T-helper 1 cell treated with Interleukin-12 subunit alpha and Interleukin-12 subunit beta and Interleukin-4 antibody, amounts not matched to agents 30 ng/mL and 1 ng/mL, for 36 hours (primary cell): ENCODE data around the gene ZNF99. TPM values are rescaled to one million over a fixed set of nuclear protein-coding genes. Genes with fewer than 3 reads are reported as not detected.
"Not testable (repeated sequence)": the region's sequence is repeated elsewhere in the genome, so short reads cannot be mapped to it uniquely, and the experiment has no call there.

Source experiments
- intact Hi-C: fragments of 100-400 bp; cut with micrococcal nuclease; formaldehyde crosslinking; loops from one replicate; pipeline ENCODE4 v1.15.1; 2024
- total RNA-seq: library from RNA; stranded (reverse); gene quantifications from 2 replicates; pipeline ENCODE4 v1.2.3, GENCODE V29; 2022

The ZNF99 gene
- total RNA-seq: not detected in 2 replicates

GRCh38 chr19:22783651-22784410 lies at the start of gene ZNF99:
ZNF99 (minus strand) TSS chr19:22784151; CDS start chr19:22784016, 135 bp downstream.
- intact Hi-C loops: no loop called here

GRCh38 chr19:22832031-22832762 lies 48.2 kb upstream of the ZNF99 start, which contains the start of gene ZNF723:
ZNF723 (plus strand) TSS chr19:22832291; CDS start chr19:22832380, 89 bp downstream.
- intact Hi-C loops: no loop called here

DNA sequence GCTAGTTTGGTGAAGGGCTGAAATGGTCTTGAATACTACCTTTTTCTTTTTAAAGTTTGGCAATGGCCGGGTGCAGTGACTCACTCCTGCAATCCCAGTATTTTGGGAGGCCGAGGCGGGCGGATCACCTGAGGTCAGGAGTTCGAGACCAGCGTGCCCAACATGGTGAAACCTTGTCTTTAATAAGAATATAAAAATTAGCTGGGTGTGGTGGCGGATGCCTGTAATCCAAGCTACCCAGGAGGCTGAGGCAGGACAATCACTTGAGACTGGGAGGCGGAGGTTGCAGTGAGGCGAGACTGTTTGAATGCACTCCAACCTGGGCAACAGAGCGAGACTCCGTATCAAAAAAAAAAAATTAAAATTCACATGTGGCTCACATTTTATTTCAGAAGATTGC lies 47.3 kb upstream of the ZNF99 start:
- intact Hi-C loops: no loop called here

- intact Hi-C loops: no loop called here
Observed at GRCh38 chr19:22814124-22814523, 30.2 kb upstream of the ZNF99 start.

DNA sequence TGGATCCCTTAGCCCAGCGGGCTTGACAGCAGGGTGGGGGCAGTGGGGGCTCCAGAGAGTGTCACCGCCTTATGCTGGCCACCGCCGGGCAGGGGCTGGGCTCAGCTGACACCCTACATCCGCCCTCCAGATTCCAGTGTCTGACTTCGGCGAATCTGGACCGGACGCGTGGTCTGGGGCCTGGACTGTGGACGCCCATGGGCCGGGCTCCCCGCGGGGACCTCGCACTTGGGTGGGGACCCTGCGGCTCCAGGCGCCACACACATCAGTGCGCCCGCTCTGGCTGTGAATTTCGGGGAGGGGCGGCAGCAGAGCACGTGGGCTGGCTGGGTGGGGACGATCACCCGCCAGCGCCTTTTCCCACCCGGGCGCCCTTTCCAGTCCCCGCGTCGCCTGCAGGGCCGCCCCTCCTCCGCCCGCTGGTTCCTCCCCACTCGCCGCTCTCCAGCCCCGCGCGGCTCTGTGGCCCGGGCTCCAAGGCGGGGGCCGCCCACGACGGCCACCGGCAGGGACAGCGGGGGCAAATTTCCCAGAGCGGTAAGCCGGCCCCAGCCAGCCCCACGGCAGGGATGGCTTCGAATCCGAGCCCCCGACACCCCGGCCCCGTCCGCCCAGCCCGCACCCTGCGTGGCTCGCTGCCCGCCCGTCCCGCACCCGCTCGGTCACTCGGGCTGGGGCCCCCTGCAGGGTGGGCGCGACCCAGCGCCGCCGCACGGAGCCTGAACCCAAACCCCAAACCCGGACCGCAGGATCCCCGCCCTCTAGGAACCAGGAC lies 23.3 kb upstream of the ZNF99 start:
- intact Hi-C loops: no loop called here

DNA sequence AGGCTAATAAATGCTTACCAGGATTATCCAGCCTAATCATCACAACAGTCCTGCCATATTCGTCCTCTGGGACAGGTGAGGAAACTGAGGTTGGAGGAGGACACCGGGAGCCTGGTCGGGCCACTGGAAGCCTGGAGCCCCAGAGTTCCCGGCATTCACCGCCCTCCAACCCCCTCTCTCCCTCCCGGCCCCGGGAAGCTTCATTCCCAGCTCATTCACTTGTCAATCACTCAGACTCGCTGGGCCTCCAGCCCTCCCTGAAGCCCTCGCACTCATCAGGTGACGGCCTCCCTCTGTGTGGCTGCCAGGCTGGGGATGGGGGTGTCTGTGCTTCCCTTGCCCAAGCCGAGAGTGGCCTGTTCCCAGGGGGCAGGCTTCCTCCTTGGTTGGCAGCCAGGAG lies 22.5 kb upstream of the ZNF99 start:
- intact Hi-C loops: no loop called here

- intact Hi-C loops: no loop called here
Observed at GRCh38 chr19:22797040-22797439, 13.1 kb upstream of the ZNF99 start.

- intact Hi-C loops: not testable (repeated sequence)
Observed at GRCh38 chr19:22792863-22793262, 8.9 kb upstream of the ZNF99 start.

DNA sequence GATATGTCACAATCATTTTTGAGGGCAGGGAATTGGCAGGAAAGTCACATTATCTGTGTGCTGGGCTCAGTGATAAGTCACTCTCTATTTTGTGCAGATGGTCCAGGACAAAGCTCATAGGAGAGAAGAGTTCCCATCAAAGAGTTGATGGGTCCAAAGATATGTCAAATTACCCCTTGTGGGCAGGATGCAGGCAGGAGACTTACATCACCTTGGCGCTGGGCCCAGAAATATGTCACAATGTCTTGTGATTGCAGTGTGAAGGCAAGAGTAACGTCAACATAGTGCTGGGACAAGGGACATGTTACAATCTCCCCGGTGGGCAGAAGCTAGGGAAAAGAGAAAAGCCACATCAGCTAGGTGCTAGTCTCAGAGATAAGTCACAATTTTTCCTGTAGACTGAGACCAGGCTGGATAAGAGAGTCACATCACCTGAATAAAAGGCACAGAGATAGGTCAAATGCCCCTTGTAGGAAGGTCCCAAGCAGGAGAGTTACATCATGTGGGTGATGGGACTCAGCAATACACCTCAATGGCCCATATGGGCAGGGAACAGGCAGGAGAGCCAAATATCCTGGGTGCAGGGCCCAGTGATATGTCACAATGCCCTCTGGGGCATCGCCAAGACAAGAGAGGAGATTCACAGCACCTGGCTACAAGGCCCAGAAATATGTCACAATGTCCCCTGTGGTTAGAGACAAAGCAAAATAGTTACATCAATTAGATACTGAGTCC lies 47.9 kb downstream of the ZNF99 start:
- intact Hi-C loops: no loop called here

DNA sequence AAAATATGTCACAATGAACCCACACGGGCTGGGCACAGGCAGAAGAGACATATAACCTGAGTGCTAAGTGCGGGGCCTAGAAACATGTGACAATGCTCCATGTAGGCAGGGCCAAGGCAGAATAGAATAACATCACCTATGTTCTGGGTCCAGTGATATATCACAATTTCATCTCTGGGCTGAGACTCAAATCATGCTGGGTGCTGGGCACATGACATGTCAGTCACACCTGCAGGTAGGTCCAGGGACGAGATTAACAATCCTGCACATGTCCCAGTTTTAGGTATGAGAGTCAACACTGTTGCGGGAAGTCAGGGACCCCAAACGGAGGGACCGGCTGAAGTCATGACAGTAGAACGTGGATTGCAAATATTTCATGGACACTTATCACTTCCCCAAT lies 50.3 kb downstream of the ZNF99 start:
- intact Hi-C loops: no loop called here

DNA sequence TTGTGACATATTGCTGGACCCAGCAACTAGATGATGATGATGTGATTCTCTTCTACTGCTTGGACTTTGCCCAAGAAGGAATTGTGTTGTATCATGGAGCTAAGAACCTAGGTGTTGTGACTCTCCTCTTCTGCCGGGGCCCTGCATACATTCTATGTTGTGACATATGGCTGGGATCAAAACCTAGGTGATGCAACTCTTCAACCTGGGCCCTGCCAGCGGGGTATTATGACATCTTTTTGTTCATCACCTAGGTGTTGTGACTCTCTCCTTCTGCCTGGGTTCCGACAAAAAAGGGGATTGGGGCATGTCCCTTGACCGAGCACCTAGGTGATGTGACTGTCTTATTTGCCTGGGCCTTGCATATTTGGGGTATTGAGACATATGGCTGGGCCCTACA lies 55.7 kb downstream of the ZNF99 start:
- intact Hi-C loops: not testable (repeated sequence)

GRCh38 chr19:22721533-22721932 lies 62.4 kb downstream of the ZNF99 start:
- intact Hi-C loops: not testable (repeated sequence)

- intact Hi-C loops: no loop called here
Observed at GRCh38 chr19:22708983-22709382, 75.0 kb downstream of the ZNF99 start.

- intact Hi-C loops: not testable (repeated sequence)
Observed at GRCh38 chr19:22703096-22703495, 80.9 kb downstream of the ZNF99 start.

DNA sequence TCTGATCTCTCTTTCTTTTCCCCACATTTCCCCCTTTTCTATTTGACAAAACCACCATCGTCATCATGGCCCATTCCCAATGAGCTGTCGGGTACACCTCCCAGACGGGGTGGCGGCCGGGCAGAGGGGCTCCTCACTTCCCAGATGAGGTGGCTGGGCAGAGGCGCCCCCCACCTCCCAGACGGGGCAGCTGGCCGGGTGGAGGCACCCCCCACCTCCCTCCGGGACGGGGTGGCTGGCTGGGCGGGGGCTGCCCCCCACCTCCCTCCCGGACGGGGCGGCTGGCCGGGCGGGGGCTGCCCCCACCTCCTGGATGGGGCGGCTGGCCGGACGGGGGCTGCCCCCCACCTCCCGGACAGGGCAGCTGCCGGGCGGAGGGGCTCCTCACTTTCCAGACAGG lies 81.3 kb downstream of the ZNF99 start:
- intact Hi-C loops: not testable (repeated sequence)

Other genes starting within 250 kb of the ZNF99 start
- gene ZNF492, start 149.8 kb downstream of the ZNF99 start, total RNA-seq: 0.15 and 0.17 TPM in 2 replicates
- not detected in 2 replicates for gene ZNF723, start 48.1 kb upstream of the ZNF99 start, total RNA-seq
- not detected in 2 replicates for gene ZNF728, start 219.0 kb upstream of the ZNF99 start, total RNA-seq